Nephron (organoid): ENCODE results near the gene DLGAP1.
A peak's percentile ranks its signal among the peaks of the same experiment; 100 is the strongest.

ENCODE experiments used
- H3K27ac Mint-ChIP-seq, 3 experiments: 2 replicates each; pipeline ENCODE4 v1.8.0; 2020; ENCODE audit warnings: mixed read lengths in 3 of 3, mild to moderate bottlenecking in 2 of 3, moderate library complexity in 1 of 3
- H3K27me3 Mint-ChIP-seq: 2 replicates; pipeline ENCODE4 v1.8.0; 2021; ENCODE audit warnings: low read depth, mild to moderate bottlenecking, moderate library complexity, mixed read lengths
- H3K36me3 Mint-ChIP-seq: 2 replicates; pipeline ENCODE4 v1.8.0; 2020; ENCODE audit warnings: low read depth, mixed read lengths
- H3K4me1 Mint-ChIP-seq: 2 replicates; pipeline ENCODE4 v1.8.0; 2020; ENCODE audit warnings: mixed read lengths
- H3K4me3 Mint-ChIP-seq, 3 experiments: 2 replicates each; pipeline ENCODE4 v1.8.0; 2020; ENCODE audit warnings: mild to moderate bottlenecking in 3 of 3, mixed read lengths in 3 of 3, moderate library complexity in 2 of 3
- H3K9me3 Mint-ChIP-seq: 2 replicates; pipeline ENCODE4 v1.8.0; 2020; ENCODE audit warnings: mixed read lengths
- CTCF ChIP-seq, 3 experiments: fragments of 200-600 bp; sonication (generic); IDR thresholded peaks; one replicate each; pipeline ENCODE4 v1.5.0; 2021; ENCODE audit warnings: antibody characterized with exemption in 3 of 3; ENCODE audit not compliant: unreplicated experiment in 3 of 3

The DLGAP1 gene

DNA sequence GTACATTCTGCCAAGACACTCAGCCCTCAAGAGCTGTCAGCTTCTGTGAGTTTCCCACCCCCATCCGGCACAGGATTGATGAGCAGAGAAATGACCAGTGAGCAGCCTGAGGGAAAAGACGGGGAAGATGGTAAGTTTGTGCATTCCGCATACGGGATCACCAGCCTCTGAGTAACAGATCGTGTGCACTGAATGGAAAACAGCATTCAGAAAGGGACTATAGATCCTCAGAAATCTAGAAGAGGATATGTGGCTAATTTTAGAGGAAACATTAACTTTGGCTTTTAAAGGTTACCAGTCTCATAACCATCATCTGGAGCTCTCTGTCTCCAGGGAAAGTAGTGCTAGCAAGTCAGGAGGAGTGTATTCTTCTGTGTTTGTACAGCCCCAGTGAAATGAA, 679.1 kb downstream of the DLGAP1 start:
- Mint-ChIP-seq H3K9me3 (no peaks in the 10 kb centered on the region), H3K4me1 (peaks cover 7% of the 10 kb centered on the region), H3K36me3 (no peaks in the 10 kb centered on the region), H3K27ac (peak overlapping the region in 1 of 3 experiments; percentile 81), H3K27me3 (peaks cover 11% of the 10 kb centered on the region), H3K4me3 (no peak overlapping the region)
- TF ChIP-seq CTCF (IDR thresholded peaks at IDR 0.05; ENCODE audit: unreplicated experiment in 3 of 3): no peak

DNA sequence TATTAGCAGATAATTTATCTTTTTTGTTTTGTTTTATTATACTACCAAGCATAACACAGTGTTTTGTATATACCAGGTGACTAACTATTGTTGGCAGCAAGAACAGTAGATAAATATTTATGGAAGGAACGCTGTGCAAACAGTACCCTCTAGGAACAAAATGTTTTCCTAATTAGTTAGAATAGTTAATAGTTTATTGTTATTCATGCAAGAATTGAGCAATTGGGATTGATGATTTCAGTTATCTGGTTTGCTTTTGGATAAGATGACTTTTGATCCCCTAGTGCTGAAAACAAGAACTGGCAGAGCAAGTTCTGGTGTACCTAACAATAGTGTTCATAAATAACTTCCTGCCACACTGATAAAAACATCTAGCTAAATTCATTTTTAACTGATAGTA, 681.8 kb downstream of the DLGAP1 start:
- TF ChIP-seq CTCF (IDR thresholded peaks at IDR 0.05; ENCODE audit: unreplicated experiment in 3 of 3): no peak
- H3K27ac Mint-ChIP-seq: no peak overlapping the region

DNA sequence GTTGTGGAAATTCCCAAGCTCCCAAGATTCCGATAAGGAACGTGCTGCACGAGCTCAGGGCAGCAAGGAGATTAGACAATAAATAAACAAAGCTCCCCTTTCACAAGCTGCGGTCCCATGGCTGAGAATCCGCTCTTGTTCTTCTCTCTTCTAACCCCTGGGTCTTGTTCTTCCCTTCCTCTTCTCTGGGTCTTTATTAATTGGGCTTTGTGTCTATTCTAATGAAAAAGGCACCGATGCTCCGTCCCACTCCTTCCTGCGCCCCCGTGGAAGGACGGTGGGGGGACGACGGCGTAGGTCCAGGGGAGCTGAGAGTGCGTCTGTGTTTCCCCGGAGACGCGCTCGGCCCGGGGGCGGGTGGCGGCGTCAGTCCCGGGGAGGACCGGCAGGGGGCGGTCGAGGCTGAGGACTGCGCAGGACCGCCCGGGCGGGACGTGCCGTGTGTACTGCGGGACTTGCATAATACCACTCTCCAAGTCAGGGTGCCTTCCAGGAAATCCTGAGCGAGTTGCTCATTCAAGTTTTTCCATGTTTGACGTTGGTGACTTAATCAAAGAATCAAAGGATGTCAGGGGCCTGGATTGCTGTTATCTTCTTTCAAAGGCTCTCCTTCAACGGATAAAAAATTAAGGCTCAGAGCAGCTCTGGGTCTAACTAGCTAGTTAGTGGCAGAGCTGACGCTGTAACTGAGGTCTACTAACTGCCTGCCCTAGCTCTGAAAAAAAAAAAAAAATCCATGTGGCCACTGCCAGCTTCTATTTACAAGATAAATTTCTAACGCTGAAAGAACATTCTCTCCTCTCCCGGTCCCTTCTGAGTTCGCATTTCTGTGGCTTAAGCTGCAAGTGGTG, 683.8 kb downstream of the DLGAP1 start:
- Mint-ChIP-seq H3K4me1 (peaks cover 10% of the 10 kb centered on the region), H3K36me3 (peaks cover under 1% of the 10 kb centered on the region), H3K27me3 (peaks cover 11% of the 10 kb centered on the region), H3K27ac (peak overlapping the region; percentile 39 to 47 (median 46)), H3K9me3 (peaks cover 8% of the 10 kb centered on the region), H3K4me3 (peak overlapping the region; percentile 81 to 86 (median 85))
- TF ChIP-seq CTCF (IDR thresholded peaks at IDR 0.05; ENCODE audit: unreplicated experiment in 3 of 3): peak; percentile 98 to 99 (median 98)

More for the DNA sequence above, 681.8 kb downstream of the DLGAP1 start:
- Mint-ChIP-seq H3K36me3 (no peaks in the 10 kb centered on the region), H3K4me3 (no peak overlapping the region), H3K9me3 (no peaks in the 10 kb centered on the region), H3K4me1 (peaks cover 10% of the 10 kb centered on the region), H3K27me3 (peaks cover 8% of the 10 kb centered on the region)

GRCh38 chr18:3761266-3761665, 693.8 kb downstream of the DLGAP1 start:
- peaks cover 26% of the 10 kb centered on the region for H3K9me3 Mint-ChIP-seq
- no peaks in the 10 kb centered on the region for H3K4me1 Mint-ChIP-seq
- peaks cover 18% of the 10 kb centered on the region for H3K36me3 Mint-ChIP-seq
- no peak for TF ChIP-seq CTCF (IDR thresholded peaks at IDR 0.05; ENCODE audit: unreplicated experiment in 3 of 3)
- no peak overlapping the region for H3K27ac Mint-ChIP-seq
- H3K4me3 Mint-ChIP-seq: no peak overlapping the region
- H3K27me3 Mint-ChIP-seq: peaks cover 2% of the 10 kb centered on the region

- peaks cover 21% of the 10 kb centered on the region for H3K9me3 Mint-ChIP-seq
- no peaks in the 10 kb centered on the region for H3K27me3 Mint-ChIP-seq
- H3K27ac Mint-ChIP-seq: no peak overlapping the region
- no peak for TF ChIP-seq CTCF (IDR thresholded peaks at IDR 0.05; ENCODE audit: unreplicated experiment in 3 of 3)
- peaks cover 13% of the 10 kb centered on the region for H3K36me3 Mint-ChIP-seq
- no peaks in the 10 kb centered on the region for H3K4me1 Mint-ChIP-seq
- no peak overlapping the region for H3K4me3 Mint-ChIP-seq
Measured at GRCh38 chr18:3760741-3761140, 694.4 kb downstream of the DLGAP1 start.

DNA sequence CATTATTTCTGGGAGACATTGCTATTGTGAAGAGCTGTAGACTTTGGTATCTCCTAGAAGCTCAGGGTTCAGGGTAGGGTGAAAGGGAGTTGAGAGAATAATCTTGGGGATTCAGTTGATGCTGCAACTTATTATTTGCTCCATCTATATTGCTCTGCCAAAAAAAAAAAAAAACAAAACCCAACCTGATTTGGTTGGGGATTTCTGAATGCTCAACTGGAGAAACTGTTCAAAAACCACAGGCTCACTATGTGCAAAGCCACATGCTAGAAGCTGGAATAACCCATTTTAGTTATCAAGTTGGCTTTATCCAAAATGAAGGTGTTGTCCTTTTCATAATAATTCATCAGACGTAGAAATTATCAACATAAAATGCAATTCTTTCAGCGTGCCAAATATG, 696.0 kb downstream of the DLGAP1 start:
- no peak overlapping the region for H3K27ac Mint-ChIP-seq
- H3K4me1 Mint-ChIP-seq: no peaks in the 10 kb centered on the region
- no peak overlapping the region for H3K4me3 Mint-ChIP-seq
- peaks cover 13% of the 10 kb centered on the region for H3K36me3 Mint-ChIP-seq
- H3K27me3 Mint-ChIP-seq: no peaks in the 10 kb centered on the region
- no peak for TF ChIP-seq CTCF (IDR thresholded peaks at IDR 0.05; ENCODE audit: unreplicated experiment in 3 of 3)
- peaks cover 19% of the 10 kb centered on the region for H3K9me3 Mint-ChIP-seq
